GM19452 (cell line): ENCODE measurements around the gene PROCR.
"Not testable (repeated sequence)": the region's sequence is repeated elsewhere in the genome, so short reads cannot be mapped to it uniquely, and the experiment has no call there.

Source experiments
- ATAC-seq: cut with Tn5 transposase; IDR thresholded peaks from one replicate; pipeline ENCODE4 v1.9.1; 2021; ENCODE audit not compliant: unreplicated experiment

PROCR gene

GRCh38 chr20:35192118-35192872 lies 20.4 kb downstream of the PROCR start:
- ATAC-seq = no peak

- not testable (repeated sequence) for ATAC-seq
These were observed 21.3 kb downstream of the PROCR start for GRCh38 chr20:35193031-35193791.

GRCh38 chr20:35196313-35196712 lies 24.4 kb downstream of the PROCR start:
- no peak for ATAC-seq

GRCh38 chr20:35199740-35200139 lies 27.9 kb downstream of the PROCR start:
- no peak for ATAC-seq

DNA sequence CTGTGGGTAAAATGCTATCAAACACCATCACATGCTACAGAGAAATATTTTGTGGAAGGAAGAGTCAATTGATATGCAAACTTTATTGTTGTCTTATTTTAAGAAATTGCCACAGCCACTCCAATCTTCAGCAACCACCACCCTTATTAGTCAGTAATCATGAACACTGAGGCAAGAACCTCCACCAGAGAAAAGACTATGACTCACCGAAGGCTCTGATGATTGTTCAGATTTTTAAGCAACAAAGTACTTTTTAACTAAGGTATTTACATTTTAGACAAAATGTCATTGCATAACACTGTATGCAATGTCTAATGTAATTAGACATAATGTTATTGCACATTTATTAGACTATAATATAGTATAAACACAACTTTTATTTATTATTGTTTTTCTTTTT lies 28.4 kb downstream of the PROCR start:
- no peak for ATAC-seq

GRCh38 chr20:35201467-35201866 lies 29.6 kb downstream of the PROCR start:
- not testable (repeated sequence) for ATAC-seq

DNA sequence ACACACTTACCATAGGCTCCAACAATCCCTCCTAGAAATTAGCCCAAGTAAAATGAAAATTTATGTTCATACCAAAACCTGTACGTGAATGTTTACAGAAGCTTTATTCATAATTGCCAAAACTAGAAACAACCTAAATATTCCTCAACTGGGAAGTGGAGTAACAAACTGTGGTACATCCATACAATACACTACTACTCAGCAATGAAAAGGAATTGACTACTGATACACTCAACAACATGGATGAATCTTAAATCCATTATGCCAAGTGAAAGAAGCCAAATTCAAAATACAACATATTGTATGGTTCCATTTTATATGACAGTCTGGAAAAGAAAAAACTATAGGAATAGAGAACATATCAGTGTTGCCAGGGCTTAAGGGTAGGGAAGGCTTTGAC lies 34.9 kb downstream of the PROCR start:
- no peak for ATAC-seq

DNA sequence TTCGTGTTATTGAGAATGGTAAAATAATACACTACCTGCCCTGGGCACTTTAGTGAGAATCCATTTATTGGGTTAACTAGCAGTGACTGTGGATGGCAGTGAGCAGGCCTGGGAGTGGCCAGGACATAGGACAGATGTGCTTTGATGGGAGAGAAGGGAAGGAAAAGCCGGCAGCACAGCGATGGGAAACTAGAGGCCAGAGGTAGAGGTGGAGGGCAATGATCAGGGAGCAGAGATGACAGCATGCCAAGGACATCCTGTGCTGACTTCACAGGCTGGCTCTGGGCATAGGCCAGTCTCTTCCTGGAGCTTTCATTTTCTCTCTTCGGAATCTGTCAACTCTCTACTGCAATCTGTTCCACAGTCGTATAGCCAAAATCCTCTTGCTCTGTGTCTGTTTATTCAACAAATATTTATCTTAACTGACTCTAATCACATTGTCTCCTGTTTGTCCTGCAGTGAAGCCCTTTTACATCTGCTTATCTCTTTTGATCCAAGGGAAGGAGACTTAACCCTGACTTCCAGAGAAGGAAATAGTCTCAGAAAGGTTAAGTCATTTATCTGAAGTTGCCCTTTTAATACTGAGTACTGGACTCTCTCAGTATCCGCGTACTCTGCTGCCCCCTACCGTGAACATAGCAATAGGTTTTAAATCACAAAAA lies 36.2 kb downstream of the PROCR start:
- ATAC-seq = no peak

DNA sequence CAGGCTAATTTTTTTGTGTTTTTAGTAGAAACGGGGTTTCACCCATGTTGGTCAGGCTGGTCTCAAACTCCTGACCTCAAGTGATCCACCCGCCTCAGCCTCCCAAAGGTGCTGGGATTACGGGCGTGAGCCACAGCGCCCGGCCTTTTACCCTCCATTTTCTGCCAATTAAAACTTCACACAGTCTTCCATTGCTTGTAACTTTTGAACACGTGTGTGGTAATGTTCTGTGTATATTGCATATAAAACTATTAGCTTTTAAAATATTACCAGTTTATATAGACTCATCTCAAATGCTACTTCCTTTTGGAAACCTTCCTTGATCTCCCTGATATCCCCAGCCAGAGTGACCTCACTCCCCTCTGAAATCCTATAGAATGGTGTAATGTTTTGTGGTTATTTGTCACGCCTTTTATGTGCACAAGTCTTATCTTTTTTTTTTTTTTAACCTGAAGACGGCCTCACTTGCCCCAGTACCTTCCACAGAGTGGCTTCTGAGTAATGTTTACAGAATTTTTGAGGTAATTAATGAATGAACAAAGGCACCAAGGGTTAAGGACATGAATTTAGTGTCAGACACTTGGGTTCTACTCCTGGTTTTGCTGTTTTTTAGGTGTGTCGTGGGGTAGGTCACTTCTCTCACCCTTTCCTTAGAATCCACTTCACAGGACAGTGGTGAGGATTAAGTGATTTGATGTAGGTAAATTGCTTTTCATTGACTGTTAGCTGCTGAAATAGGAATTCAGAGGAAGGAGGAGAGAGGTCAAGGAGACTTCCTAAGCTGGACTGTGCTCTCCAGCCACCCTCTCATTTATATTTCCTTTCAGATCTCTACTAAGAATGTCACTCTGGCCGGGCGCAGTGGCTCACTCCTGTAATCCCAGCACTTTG lies 43.4 kb downstream of the PROCR start:
- no peak for ATAC-seq

- ATAC-seq = no peak
These were observed 44.7 kb downstream of the PROCR start for GRCh38 chr20:35216541-35216940.

- no peak for ATAC-seq
These were observed 52.1 kb downstream of the PROCR start for GRCh38 chr20:35223941-35224340.

GRCh38 chr20:35224536-35224935 lies 52.7 kb downstream of the PROCR start:
- no peak for ATAC-seq

DNA sequence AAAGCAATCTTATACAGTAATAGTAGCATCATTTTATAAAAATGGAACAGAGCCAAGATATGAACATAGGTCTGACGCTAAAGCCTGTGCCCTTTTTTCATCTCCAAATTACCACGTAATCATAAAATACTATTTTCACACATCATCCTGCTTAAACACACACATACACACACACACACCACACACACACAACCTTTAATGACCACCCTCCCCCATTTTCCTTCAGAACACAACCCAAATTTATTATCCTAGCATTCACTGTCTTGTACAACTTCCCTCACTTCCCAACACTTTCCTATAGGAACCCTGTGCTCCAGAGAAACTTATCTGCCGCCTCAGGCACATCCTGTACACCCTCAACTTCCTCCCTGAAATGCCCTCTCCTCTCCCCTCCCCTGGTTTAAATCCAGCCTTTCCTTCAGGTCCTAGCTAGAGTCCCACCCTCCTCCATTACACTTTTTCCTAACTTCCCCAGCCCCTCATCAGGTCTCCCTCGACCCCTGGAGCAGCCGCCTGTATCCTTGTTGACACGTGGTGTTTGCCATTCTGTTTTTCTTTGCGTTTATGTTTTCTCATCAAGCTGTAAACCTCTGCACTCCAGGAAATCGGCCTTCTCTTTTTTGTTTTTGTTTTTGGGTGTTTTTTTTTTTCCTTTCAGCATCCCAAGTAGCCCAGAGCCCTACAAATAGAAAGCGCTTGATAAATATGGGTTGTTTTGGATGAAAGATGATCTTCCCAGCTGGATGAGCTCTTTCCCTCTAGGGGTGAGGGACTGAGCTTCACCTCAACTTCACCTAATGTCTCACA lies 53.6 kb downstream of the PROCR start:
- no peak for ATAC-seq

GRCh38 chr20:35226126-35226883 lies 54.4 kb downstream of the PROCR start, which contains the start of gene MMP24:
MMP24 (plus strand) TSS chr20:35226690; CDS start chr20:35226739, 49 bp downstream.
- ATAC-seq = no peak
